ENCODE measurements around the gene MED23.

The MED23 gene

GRCh38 chr6:131638013-131638412, 10.0 kb upstream of the MED23 start:
- DNase-seq: no peak

GRCh38 chr6:131636880-131637792, 9.1 kb upstream of the MED23 start, which contains the start of gene ENPP3:
Gene ENPP3, plus strand, starts transcription at chr6:131637302. Its CDS starts 83 bp downstream, at chr6:131637385.
- DNase-seq: no peak

- DNase-seq: no peak
These were observed 7.6 kb upstream of the MED23 start for GRCh38 chr6:131635384-131636340.

GRCh38 chr6:131631625-131632289, 3.7 kb upstream of the MED23 start:
- DNase-seq: no peak

- no peak for DNase-seq
These were observed 1.6 kb upstream of the MED23 start for GRCh38 chr6:131629651-131630050.

GRCh38 chr6:131628726-131629125, 684 bp upstream of the MED23 start:
- no peak for DNase-seq

- no peak for DNase-seq
These were observed 12.8 kb downstream of the MED23 start for GRCh38 chr6:131615275-131615674.

- DNase-seq: no peak
These were observed 14.6 kb downstream of the MED23 start for GRCh38 chr6:131613296-131613925.

GRCh38 chr6:131602781-131603312, 25.2 kb downstream of the MED23 start:
- no peak for DNase-seq

- DNase-seq: no peak
These were observed 27.3 kb downstream of the MED23 start for GRCh38 chr6:131600716-131601115.

GRCh38 chr6:131597446-131597845, 30.6 kb downstream of the MED23 start:
- DNase-seq: no peak

GRCh38 chr6:131594074-131594473, 34.0 kb downstream of the MED23 start:
- DNase-seq: no peak

GRCh38 chr6:131592935-131593334, 35.1 kb downstream of the MED23 start:
- no peak for DNase-seq

- no peak for DNase-seq
These were observed 39.4 kb downstream of the MED23 start for GRCh38 chr6:131588643-131589042.

GRCh38 chr6:131587909-131588308, 40.1 kb downstream of the MED23 start:
- DNase-seq: no peak

- no peak for DNase-seq
These were observed 41.5 kb downstream of the MED23 start for GRCh38 chr6:131586543-131586942.

- DNase-seq: no peak
These were observed 46.5 kb downstream of the MED23 start for GRCh38 chr6:131581523-131581922.

- no peak for DNase-seq
These were observed 52.1 kb downstream of the MED23 start for GRCh38 chr6:131575834-131576478.

GRCh38 chr6:131574686-131575085, 53.4 kb downstream of the MED23 start:
- no peak for DNase-seq

- no peak for DNase-seq
These were observed 53.9 kb downstream of the MED23 start for GRCh38 chr6:131574133-131574532.

GRCh38 chr6:131572686-131573415, 55.2 kb downstream of the MED23 start, which contains the start of gene ARG1:
Gene ARG1, plus strand, starts transcription at chr6:131573226. Its CDS starts 57 bp downstream, at chr6:131573283.
- DNase-seq: no peak
